Body of pancreas (tissue), 4 donors: ENCODE data around the gene PSMG3.

Experiments used
- CTCF ChIP-seq, 7 experiments: fragments of 450-650 bp in 4 of 7; fragments of 200-600 bp in 3 of 7; sonication (generic) in 3 of 7; IDR thresholded peaks; one replicate each; pipeline ENCODE4 v1.5.1; 2016 to 2019; ENCODE audit warnings: antibody characterized with exemption in 7 of 7
- POLR2A ChIP-seq, 3 donors: fragments of 450-650 bp; IDR thresholded peaks; one replicate each; pipeline ENCODE4 v1.6.1; 2016; ENCODE audit warnings: antibody characterized with exemption in 3 of 3, mild to moderate bottlenecking in 2 of 3

DNA sequence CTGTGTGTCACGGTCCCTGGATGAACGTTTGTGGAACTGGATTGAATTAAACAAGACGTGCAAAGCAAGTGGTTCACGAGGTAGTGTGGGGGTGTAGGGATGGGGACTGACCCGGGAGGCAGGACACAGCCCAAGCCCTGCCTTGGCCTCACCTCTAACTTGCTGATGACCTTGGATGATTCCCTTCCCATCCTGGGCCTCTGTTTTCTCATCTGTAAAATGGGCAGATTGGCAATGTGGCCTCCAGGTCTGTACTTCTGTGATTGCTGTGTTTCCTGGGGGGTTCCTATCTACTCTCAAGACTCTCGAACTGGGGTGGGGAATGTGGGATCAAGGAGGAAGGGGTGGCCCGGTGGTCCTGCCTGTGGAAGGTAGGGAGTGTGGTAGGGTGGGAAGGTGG lies 6.0 kb upstream of the PSMG3 start:
- TF ChIP-seq POLR2A (IDR thresholded peaks at IDR 0.05) (peak in 1 of 3 donors; percentile 5), CTCF (IDR thresholded peaks at IDR 0.05) (no peak)
